IMR-90 (cell line): ENCODE results near the gene ABCC9. TPM values are rescaled to one million over a fixed set of nuclear protein-coding genes. Genes with fewer than 3 reads are reported as not detected.

Source experiments
- ATAC-seq: fragments of 200-7000 bp; cut with Tn5 transposase; 2 replicates; pipeline ENCODE4 v1.9.1; 2020; ENCODE audit warnings: low read depth, mild to moderate bottlenecking, moderate library complexity
- BruUV-seq: library from RNA; stranded (reverse); fragments of 400-500 nt; replicated peaks from 2 replicates; lab custom pipeline; 2021; lab: Mats Ljungman, UMichigan
- CTCF ChIA-PET: fragments of 300-600 bp; formaldehyde crosslinking; extraction: SDS; loops from one replicate; lab custom pipeline; 2021; ENCODE audit warnings: antibody characterized with exemption; lab: Yijun Ruan, JAX
- POLR2A ChIA-PET: fragments of 300-600 bp; sonication (Branson Sonifier 250); formaldehyde crosslinking; loops from one replicate; lab custom pipeline; 2022; ENCODE audit warnings: antibody characterized with exemption; ENCODE audit not compliant: unreplicated experiment; lab: Charles Lee
- DNase-seq: peaks from one replicate; pipeline ENCODE4 v3.0.0; 2013
- H2AFZ ChIP-seq: replicated peaks from 2 replicates; pipeline ENCODE3; 2013; ENCODE audit warnings: low read length, mild to moderate bottlenecking; ENCODE audit not compliant: poor library complexity
- H2AK5ac ChIP-seq: 2 replicates; pipeline ENCODE4 v1.6.1; 2013; ENCODE audit warnings: low read depth, low read length, inconsistent platforms
- H2AK9ac ChIP-seq: replicated peaks from 2 replicates; pipeline ENCODE3; 2013; ENCODE audit warnings: mild to moderate bottlenecking, low read depth, low read length, moderate library complexity; ENCODE audit not compliant: poor library complexity
- H2BK120ac ChIP-seq: 2 replicates; pipeline ENCODE4 v1.6.1; 2013; ENCODE audit warnings: low read depth, low read length, inconsistent platforms
- H2BK15ac ChIP-seq: 3 replicates; pipeline ENCODE4 v1.6.1; 2013; ENCODE audit warnings: low read depth, low read length, inconsistent platforms
- H2BK20ac ChIP-seq: 2 replicates; pipeline ENCODE4 v1.6.1; 2013; ENCODE audit warnings: low read depth, mild to moderate bottlenecking, inconsistent platforms, low read length, moderate library complexity
- H2BK5ac ChIP-seq: 2 replicates; pipeline ENCODE4 v1.6.1; 2013; ENCODE audit warnings: mild to moderate bottlenecking, low read depth, low read length, inconsistent platforms; ENCODE audit not compliant: poor library complexity, severe bottlenecking
- H3K14ac ChIP-seq: replicated peaks from 2 replicates; pipeline ENCODE4 v1.6.1; 2013; ENCODE audit warnings: low read depth, low read length, inconsistent platforms
- H3K18ac ChIP-seq: 2 replicates; pipeline ENCODE4 v1.6.1; 2013; ENCODE audit warnings: low read depth, low read length, control low read depth
- H3K23ac ChIP-seq: 2 replicates; pipeline ENCODE4 v1.6.1; 2013; ENCODE audit warnings: low read depth, low read length, inconsistent platforms
- H3K27ac ChIP-seq: 2 replicates; pipeline ENCODE4 v1.5.1; 2013; ENCODE audit warnings: mild to moderate bottlenecking, control low read depth, low read length; ENCODE audit not compliant: insufficient read depth
- H3K27me3 ChIP-seq: 2 replicates; pipeline ENCODE4 v1.6.1; 2013; ENCODE audit warnings: low read length; ENCODE audit not compliant: control insufficient read depth, insufficient read depth
- H3K36me3 ChIP-seq: 2 replicates; pipeline ENCODE4 v1.6.1; 2013; ENCODE audit warnings: low read length, mixed read lengths; ENCODE audit not compliant: control insufficient read depth, insufficient read depth
- H3K4ac ChIP-seq: 2 replicates; pipeline ENCODE4 v1.6.1; 2013; ENCODE audit warnings: low read depth, low read length, inconsistent platforms
- H3K4me1 ChIP-seq: 2 replicates; pipeline ENCODE4 v1.6.1; 2013; ENCODE audit warnings: low read length, mixed read lengths; ENCODE audit not compliant: control insufficient read depth, insufficient read depth
- H3K4me2 ChIP-seq: 2 replicates; pipeline ENCODE4 v1.6.1; 2013; ENCODE audit warnings: low read depth, mild to moderate bottlenecking, control low read depth, low read length, moderate library complexity
- H3K4me3 ChIP-seq: 2 replicates; pipeline ENCODE4 v1.5.1; 2013; ENCODE audit warnings: low read depth, mild to moderate bottlenecking, control low read depth, low read length, moderate library complexity; ENCODE audit not compliant: insufficient read depth
- H3K56ac ChIP-seq: 2 replicates; pipeline ENCODE4 v1.6.1; 2013; ENCODE audit warnings: low read length, inconsistent platforms; ENCODE audit not compliant: insufficient read depth; ENCODE audit errors: extremely low read depth
- H3K79me1 ChIP-seq, 2 experiments: 2 replicates each; pipeline ENCODE4 v1.6.1; 2013; ENCODE audit warnings: low read length in 2 of 2, inconsistent platforms in 1 of 2, low read depth in 1 of 2
- H3K9ac ChIP-seq: 2 replicates; pipeline ENCODE4 v1.6.1; 2013; ENCODE audit warnings: low read depth, low read length, control low read depth
- H3K9me1 ChIP-seq: 2 replicates; pipeline ENCODE4 v1.6.1; 2013; ENCODE audit warnings: low read length, inconsistent platforms; ENCODE audit not compliant: insufficient read depth
- H3K9me3 ChIP-seq: 2 replicates; pipeline ENCODE4 v1.6.1; 2013; ENCODE audit warnings: low read length; ENCODE audit not compliant: control insufficient read depth, insufficient read depth
- H4K20me1 ChIP-seq: 2 replicates; pipeline ENCODE4 v1.6.1; 2013; ENCODE audit warnings: low read length, inconsistent platforms; ENCODE audit not compliant: insufficient read depth
- H4K5ac ChIP-seq: 2 replicates; pipeline ENCODE4 v1.6.1; 2013; ENCODE audit warnings: mild to moderate bottlenecking, low read depth, low read length, control low read depth
- H4K8ac ChIP-seq, 2 experiments: 2 replicates each; pipeline ENCODE4 v1.6.1; 2013; ENCODE audit warnings: low read depth in 2 of 2, low read length in 2 of 2, control low read depth in 1 of 2, inconsistent platforms in 1 of 2
- H4K91ac ChIP-seq: 2 replicates; pipeline ENCODE4 v1.6.1; 2013; ENCODE audit warnings: low read depth, low read length, inconsistent platforms; ENCODE audit not compliant: insufficient read depth
- BHLHE40 ChIP-seq: fragments of 150-350 bp; IDR thresholded peaks from 2 replicates; pipeline ENCODE4 v1.6.1; 2016; ENCODE audit warnings: mild to moderate bottlenecking, low read depth, low read length
- CEBPB ChIP-seq: IDR thresholded peaks from 2 replicates; pipeline ENCODE4 v1.6.1; 2012; ENCODE audit warnings: low read depth, low read length, improper control_type of control experiment
- CHD1 ChIP-seq: IDR thresholded peaks from 2 replicates; pipeline ENCODE4 v1.6.1; 2012; ENCODE audit warnings: low read depth, low read length, improper control_type of control experiment
- CTCF ChIP-seq: conservative IDR thresholded peaks from 2 replicates; pipeline ENCODE4 v1.5.1; 2012; ENCODE audit warnings: mild to moderate bottlenecking, low read depth, low read length, improper control_type of control experiment
- ELK1 ChIP-seq: fragments of 150-350 bp; IDR thresholded peaks from 2 replicates; pipeline ENCODE4 v1.6.1; 2016; ENCODE audit warnings: low read depth, mild to moderate bottlenecking, low read length, moderate library complexity, borderline replicate concordance
- FOS ChIP-seq: fragments of 150-350 bp; IDR thresholded peaks from 2 replicates; pipeline ENCODE4 v1.6.1; 2016; ENCODE audit warnings: low read depth, low read length
- MAFK ChIP-seq: IDR thresholded peaks from 2 replicates; pipeline ENCODE4 v1.6.1; 2012; ENCODE audit warnings: low read depth, low read length, improper control_type of control experiment
- MAZ ChIP-seq: IDR thresholded peaks from 2 replicates; pipeline ENCODE4 v1.6.1; 2012; ENCODE audit warnings: low read depth, mild to moderate bottlenecking, low read length, improper control_type of control experiment, moderate library complexity, borderline replicate concordance
- MXI1 ChIP-seq: IDR thresholded peaks from 2 replicates; pipeline ENCODE4 v1.6.1; 2012; ENCODE audit warnings: low read depth, mild to moderate bottlenecking, low read length, moderate library complexity, borderline replicate concordance
- NFE2L2 ChIP-seq: fragments of 150-350 bp; IDR thresholded peaks from 2 replicates; pipeline ENCODE4 v1.6.1; 2016; ENCODE audit warnings: low read depth, mild to moderate bottlenecking, low read length
- POLR2A ChIP-seq: IDR thresholded peaks from 2 replicates; pipeline ENCODE4 v1.6.1; 2012; ENCODE audit warnings: mild to moderate bottlenecking, low read depth, low read length
- RAD21 ChIP-seq: IDR thresholded peaks from 2 replicates; pipeline ENCODE4 v1.6.1; 2012; ENCODE audit warnings: low read length, improper control_type of control experiment
- RFX5 ChIP-seq: IDR thresholded peaks from 2 replicates; pipeline ENCODE4 v1.8.0; 2012; ENCODE audit warnings: low read depth, mild to moderate bottlenecking, low read length, moderate library complexity
- SMC3 ChIP-seq: fragments of 150-350 bp; IDR thresholded peaks from 2 replicates; pipeline ENCODE4 v1.6.1; 2016; ENCODE audit warnings: low read depth, mild to moderate bottlenecking, antibody characterized with exemption, low read length, moderate library complexity
- USF2 ChIP-seq: fragments of 150-350 bp; IDR thresholded peaks from 2 replicates; pipeline ENCODE4 v1.6.1; 2017; ENCODE audit warnings: mild to moderate bottlenecking, antibody characterized with exemption, low read length, low read depth
- dilution Hi-C: fragments of 300-500 bp; cut with HindIII; formaldehyde crosslinking; loops from one replicate; pipeline ENCODE4 v1.14.3; 2018; ENCODE audit warnings: low sequenced_read_pairs; ENCODE audit not compliant: unreplicated experiment
- in situ Hi-C: fragments of 300-500 bp; cut with MboI; formaldehyde crosslinking; loops from 3 replicates; pipeline ENCODE4 v1.14.3; 2019; ENCODE audit warnings: low sequenced_read_pairs, inconsistent platforms, mixed read lengths
- intact Hi-C: fragments of 100-400 bp; cut with micrococcal nuclease; formaldehyde crosslinking; loops from 2 replicates; pipeline ENCODE4 v1.10.0; 2022
- polyA plus RNA-seq, 3 experiments: library from polyadenylated mRNA; depleted of rRNA; stranded (reverse); fragments of >200 nt; gene quantifications; 2 replicates each; pipeline ENCODE4 v1.2.3, GENCODE V29; 2012; ENCODE audit warnings: low replicate concordance in 1 of 3
- total RNA-seq: library from RNA; depleted of rRNA; stranded (reverse); fragments of >200 nt; gene quantifications from 2 replicates; pipeline ENCODE4 v1.2.3, GENCODE V29; 2012

The ABCC9 gene
- total and polyA plus RNA-seq, 2 of the 4 experiments (the other 2 are of a cell fraction) = 1.2 to 6.6 TPM

GRCh38 chr12:21973221-21973620 lies 32.0 kb upstream of the ABCC9 start:
- POLR2A ChIA-PET = no interaction called here
- dilution Hi-C loops = no loop called here
- Histone ChIP-seq H2AK5ac (no peak overlapping the region), H4K91ac (no peak overlapping the region), H4K8ac (no peak overlapping the region), H4K20me1 (no peaks in the 10 kb centered on the region), H3K27ac (no peak overlapping the region), H3K27me3 (no peaks in the 10 kb centered on the region), H2BK15ac (no peak overlapping the region), H3K36me3 (no peaks in the 10 kb centered on the region), H2BK20ac (no peak overlapping the region), H3K23ac (no peak overlapping the region), H3K56ac (no peak overlapping the region), H2AK9ac (no peak overlapping the region), H3K4me2 (no peak overlapping the region), H3K9me3 (no peaks in the 10 kb centered on the region), H3K4me1 (no peaks in the 10 kb centered on the region), H3K4ac (no peak overlapping the region), H3K79me1 (no peaks in the 10 kb centered on the region), H3K18ac (no peak overlapping the region), H4K5ac (no peak overlapping the region), H3K9me1 (no peaks in the 10 kb centered on the region), H3K9ac (no peak overlapping the region), H3K4me3 (no peak overlapping the region), H2BK120ac (no peak overlapping the region), H2AFZ (no peak overlapping the region), H2BK5ac (no peak overlapping the region), H3K14ac (no peak overlapping the region)
- no peak for ATAC-seq
- intact Hi-C loops = no loop called here
- no peak for DNase-seq
- in situ Hi-C loops = no loop called here
- CTCF ChIA-PET = no interaction called here
- BruUV-seq = no TSS peak
- TF ChIP-seq CTCF = no peak
- no peak for TF ChIP-seq MXI1
- no peak for TF ChIP-seq ELK1
- no peak for TF ChIP-seq RAD21
- TF ChIP-seq CHD1 = no peak
- TF ChIP-seq SMC3 = no peak
- TF ChIP-seq FOS = no peak
- TF ChIP-seq MAZ = no peak
- no peak for TF ChIP-seq BHLHE40
- no peak for TF ChIP-seq USF2
- no peak for TF ChIP-seq POLR2A
- no peak for TF ChIP-seq CEBPB
- TF ChIP-seq NFE2L2 = no peak
- TF ChIP-seq RFX5 = no peak
- TF ChIP-seq MAFK = no peak
